K562 (cell line): ENCODE measurements around the gene NT5C2. TPM values are rescaled to one million over a fixed set of nuclear protein-coding genes. Genes with fewer than 3 reads are reported as not detected.

ENCODE experiments used
- ARID1B ChIP-seq: fragments of 450-650 bp; IDR thresholded peaks from 2 replicates; pipeline ENCODE4 v1.6.1; 2016; ENCODE audit warnings: antibody characterized with exemption, mild to moderate bottlenecking, inconsistent platforms
- BACH1 ChIP-seq: fragments of 200-800 bp; sonication (Bioruptor generic); IDR thresholded peaks from 2 replicates; pipeline ENCODE4 v1.6.1; 2016; ENCODE audit warnings: missing genetic modification characterization, missing compliant biosample characterization
- CUX1 ChIP-seq: fragments of 200-800 bp; sonication (Bioruptor generic); IDR thresholded peaks from 2 replicates; pipeline ENCODE4 v1.6.1; 2016; ENCODE audit warnings: missing genetic modification characterization, missing compliant biosample characterization
- EP400 ChIP-seq: fragments of 450-650 bp; IDR thresholded peaks from 2 replicates; pipeline ENCODE4 v1.6.1; 2017; ENCODE audit warnings: antibody characterized with exemption, mild to moderate bottlenecking, moderate library complexity
- ERF ChIP-seq: fragments of 450-650 bp; formaldehyde crosslinking; IDR thresholded peaks from 2 replicates; pipeline ENCODE4 v1.4.0; 2020; ENCODE audit warnings: mild to moderate bottlenecking, mixed read lengths
- FOXM1 ChIP-seq, 2 experiments: fragments of 450-650 bp in 1 of 2; sonication (generic) in 1 of 2; formaldehyde crosslinking in 1 of 2; IDR thresholded peaks; 2 replicates each; pipeline versions ENCODE4 v1.6.1 to v1.9.0; 2017 to 2022; ENCODE audit warnings: low read depth in 2 of 2, mild to moderate bottlenecking in 2 of 2, missing genetic modification reagents in 1 of 2, moderate library complexity in 1 of 2
- HLTF ChIP-seq: fragments of 450-650 bp; IDR thresholded peaks from 2 replicates; pipeline ENCODE4 v1.6.1; 2016
- HMG20A ChIP-seq: fragments of 450-650 bp; formaldehyde crosslinking; conservative IDR thresholded peaks from 2 replicates; pipeline ENCODE4 v1.4.0; 2020; ENCODE audit warnings: mild to moderate bottlenecking, mixed read lengths
- HNRNPH1 ChIP-seq: fragments of 200-400 bp; formaldehyde crosslinking; optimal IDR thresholded peaks from 2 replicates; pipeline ENCODE3; 2017; ENCODE audit warnings: low read depth, mild to moderate bottlenecking, low read length, moderate library complexity
- MAFG ChIP-seq: fragments of 450-650 bp; conservative IDR thresholded peaks from 2 replicates; pipeline ENCODE4 v1.6.1; 2016; ENCODE audit warnings: missing genetic modification characterization, missing compliant biosample characterization
- MTF1 ChIP-seq: fragments of 250-450 bp; sonication (Bioruptor Pico); IDR thresholded peaks from 2 replicates; pipeline ENCODE4 v1.9.0; 2021; ENCODE audit warnings: moderate library complexity, mild to moderate bottlenecking, inconsistent platforms, borderline replicate concordance
- MYBL2 ChIP-seq, 2 experiments: fragments of 450-650 bp in 1 of 2; sonication (generic) in 1 of 2; formaldehyde crosslinking in 1 of 2; IDR thresholded peaks; 2 replicates each; pipeline versions ENCODE4 v1.6.1 to v1.8.1; 2017 to 2022; ENCODE audit warnings: borderline replicate concordance in 1 of 2, inconsistent platforms in 1 of 2, low read depth in 1 of 2, mild to moderate bottlenecking in 1 of 2, missing genetic modification reagents in 1 of 2, moderate library complexity in 1 of 2
- NFE2L1 ChIP-seq: fragments of 450-650 bp; IDR thresholded peaks from 2 replicates; pipeline ENCODE4 v1.6.1; 2016; ENCODE audit warnings: missing genetic modification characterization, low read depth, mild to moderate bottlenecking, missing compliant biosample characterization, moderate library complexity, borderline replicate concordance
- PRPF4 ChIP-seq: fragments of 200-400 bp; formaldehyde crosslinking; IDR thresholded peaks from one replicate; pipeline ENCODE4 v1.6.1; 2017; ENCODE audit warnings: low read length, low read depth, mild to moderate bottlenecking; ENCODE audit not compliant: insufficient read depth, poor library complexity, severe bottlenecking
- RFX7 ChIP-seq: fragments of 250-450 bp; sonication (Bioruptor Pico); IDR thresholded peaks from 2 replicates; pipeline ENCODE4 v1.5.1; 2021; ENCODE audit warnings: mild to moderate bottlenecking
- TARDBP ChIP-seq: fragments of 450-650 bp; IDR thresholded peaks from 2 replicates; pipeline ENCODE4 v1.6.1; 2016
- TCFL5 ChIP-seq: fragments of 250-450 bp; sonication (Bioruptor Pico); conservative IDR thresholded peaks from 2 replicates; pipeline ENCODE4 v1.6.1; 2021; ENCODE audit warnings: mild to moderate bottlenecking, moderate library complexity, matching md5 sums
- TEAD4 ChIP-seq, 2 experiments: sonication (generic) in 1 of 2; formaldehyde crosslinking in 1 of 2; IDR thresholded peaks; 2 replicates each; pipeline versions ENCODE4 v1.6.1 to v1.8.0; 2012 to 2022; ENCODE audit warnings: borderline replicate concordance in 1 of 2, inconsistent platforms in 1 of 2, low read length in 1 of 2, mild to moderate bottlenecking in 1 of 2, missing genetic modification reagents in 1 of 2
- WHSC1 ChIP-seq: IDR thresholded peaks from one replicate; pipeline ENCODE4 v1.6.1; 2012; ENCODE audit warnings: low read length, control low read depth, inconsistent platforms
- XRCC5 ChIP-seq: fragments of 200-400 bp; formaldehyde crosslinking; IDR thresholded peaks from 2 replicates; pipeline ENCODE4 v1.6.1; 2017; ENCODE audit warnings: low read depth, mild to moderate bottlenecking, low read length
- ZNF134 ChIP-seq: fragments of 250-450 bp; sonication (Bioruptor Pico); conservative IDR thresholded peaks from 2 replicates; pipeline ENCODE4 v1.4.0; 2020
- ZNF184 ChIP-seq: sonication (generic); formaldehyde crosslinking; IDR thresholded peaks from 2 replicates; pipeline ENCODE4 v1.5.0; 2020; ENCODE audit warnings: missing genetic modification reagents
- ZNF316 ChIP-seq: fragments of 450-650 bp; IDR thresholded peaks from 2 replicates; pipeline ENCODE4 v1.6.1; 2016
- ZNF77 ChIP-seq: fragments of 250-450 bp; sonication (Bioruptor Pico); IDR thresholded peaks from 2 replicates; pipeline ENCODE4 v1.5.0; 2020
- ZNF785 ChIP-seq: fragments of 250-450 bp; sonication (Bioruptor Pico); IDR thresholded peaks from 2 replicates; pipeline ENCODE4 v1.4.0; 2020; ENCODE audit warnings: mild to moderate bottlenecking
- polyA plus RNA-seq, 8 experiments: library from polyadenylated mRNA; depleted of rRNA in 4 of 8; stranded (reverse) in 5 of 8; unstranded in 3 of 8; fragments of >200 nt; fragmentation: Nextera tagmentation in 2 of 8; fragmentation: Illumina TruSeq in 1 of 8; extraction: Ambion mirVana in 2 of 8; extraction: Trizol in 1 of 8; gene quantifications; 2 replicates each; pipeline versions ENCODE4 v1.2.1 to v1.2.3, GENCODE V29; 2011 to 2014; ENCODE audit warnings: inconsistent platforms in 1 of 8, missing spikeins in 1 of 8
- total RNA-seq, 7 experiments: library from RNA; depleted of rRNA in 6 of 7; stranded (reverse); fragments of >200 nt in 6 of 7; fragmentation: Illumina TruSeq in 2 of 7; extraction: Trizol in 2 of 7; gene quantifications; 2 replicates each; pipeline versions ENCODE4 v1.2.1 to v1.2.3, GENCODE V29; 2011 to 2021; ENCODE audit warnings: low replicate concordance in 1 of 7
- TF ChIP-seq, protein P1 (sequence below): sonication (generic); formaldehyde crosslinking; IDR thresholded peaks from 2 replicates; pipeline ENCODE4 v1.5.0; 2020; ENCODE audit warnings: missing genetic modification reagents

The NT5C2 gene
- total and polyA plus RNA-seq, 9 of the 15 experiments (the other 6 are each of a cell fraction or from before 2014, with no cell fraction given) = 11.3 to 45.2 (median 27.7) TPM

GRCh38 chr10:103198648-103199047, 5.6 kb upstream of the NT5C2 start (continued):
- TF ChIP-seq CUX1 (CRISPR knock-in tag) (no peak), TEAD4 (IDR thresholded peaks at IDR 0.05; ENCODE audit: low read length) (no peak), TEAD4 (CRISPR knock-in tag; IDR thresholded peaks at IDR 0.05; ENCODE audit: borderline replicate concordance) (no peak), FOXM1 (IDR thresholded peaks at IDR 0.05; ENCODE audit: low read depth) (no peak), FOXM1 (CRISPR knock-in tag; IDR thresholded peaks at IDR 0.05; ENCODE audit: low read depth) (no peak), TCFL5 (no peak), ZNF316 (peak; percentile 95), ZNF785 (CRISPR knock-in tag) (no peak), ZNF184 (no peak), HMG20A (CRISPR knock-in tag) (no peak), XRCC5 (no peak), MTF1 (CRISPR knock-in tag) (no peak), EP400 (no peak), ERF (CRISPR knock-in tag) (no peak), TARDBP (no peak), RFX7 (no peak), ARID1B (no peak), HLTF (no peak), BACH1 (peak; percentile 61; the same call in 1 of the 2 replicates), NFE2L1 (tag) (peak; percentile 70), PRPF4 (no peak), HNRNPH1 (no peak), MYBL2 (IDR thresholded peaks at IDR 0.05; ENCODE audit: low read depth) (no peak), MYBL2 (CRISPR knock-in tag; IDR thresholded peaks at IDR 0.05; ENCODE audit: borderline replicate concordance) (no peak), ZNF77 (CRISPR knock-in tag) (no peak), MAFG (tag) (peak; percentile 93), ZNF134 (CRISPR knock-in tag) (no peak), WHSC1 (no peak)
- TF ChIP-seq, protein P1, sequence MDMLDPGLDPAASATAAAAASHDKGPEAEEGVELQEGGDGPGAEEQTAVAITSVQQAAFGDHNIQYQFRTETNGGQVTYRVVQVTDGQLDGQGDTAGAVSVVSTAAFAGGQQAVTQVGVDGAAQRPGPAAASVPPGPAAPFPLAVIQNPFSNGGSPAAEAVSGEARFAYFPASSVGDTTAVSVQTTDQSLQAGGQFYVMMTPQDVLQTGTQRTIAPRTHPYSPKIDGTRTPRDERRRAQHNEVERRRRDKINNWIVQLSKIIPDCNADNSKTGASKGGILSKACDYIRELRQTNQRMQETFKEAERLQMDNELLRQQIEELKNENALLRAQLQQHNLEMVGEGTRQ (CRISPR knock-in tag) = no peak
